Measurements from ENCODE around the gene PSMD3. TPM values are rescaled to one million over a fixed set of nuclear protein-coding genes. Genes with fewer than 3 reads are reported as not detected.
"Not testable (repeated sequence)": the region's sequence is repeated elsewhere in the genome, so short reads cannot be mapped to it uniquely, and the experiment has no call there.

PSMD3 gene
- total RNA-seq, 1 donor from 2014 or later, result 93.1 TPM

- Histone ChIP-seq H3K4me1 (no peaks in the 10 kb centered on the region), H3K36me3 (peaks cover 39 to 41% of the 10 kb centered on the region in 2 donors), H3K27me3 (no peaks in the 10 kb centered on the region), H3K27ac (no peak overlapping the region), H3K9me3 (no peaks in the 10 kb centered on the region), H3K4me3 (no peak overlapping the region)
- intact Hi-C loops (cut with DNase I), result no loop called here
- DNase-seq (ENCODE audit: low spot score in 2 of 2), result no peak
- TF ChIP-seq CTCF (IDR thresholded peaks at IDR 0.05), result no peak
These were observed 18.5 kb downstream of the PSMD3 start for GRCh38 chr17:39999067-39999466.

GRCh38 chr17:40000161-40000560 lies 19.6 kb downstream of the PSMD3 start:
- no peak overlapping the region for H3K4me3 ChIP-seq
- H3K27me3 ChIP-seq, result no peaks in the 10 kb centered on the region
- DNase-seq (ENCODE audit: low spot score in 2 of 2), result no peak
- H3K36me3 ChIP-seq, result peaks cover 28 to 30% of the 10 kb centered on the region in 2 donors
- H3K9me3 ChIP-seq, result no peaks in the 10 kb centered on the region
- TF ChIP-seq CTCF (IDR thresholded peaks at IDR 0.05), result no peak
- H3K4me1 ChIP-seq, result no peaks in the 10 kb centered on the region
- no peak overlapping the region for H3K27ac ChIP-seq
- intact Hi-C loops (cut with DNase I), result no loop called here

- H3K4me1 ChIP-seq; H3K9me3 ChIP-seq; intact Hi-C loops (cut with DNase I); H3K4me3 ChIP-seq; DNase-seq (ENCODE audit: low spot score in 2 of 2); H3K27ac ChIP-seq; H3K27me3 ChIP-seq: not testable (repeated sequence)
- peaks cover 18 to 20% of the 10 kb centered on the region in 2 donors for H3K36me3 ChIP-seq
These were observed 20.7 kb downstream of the PSMD3 start for GRCh38 chr17:40001335-40001734.

GRCh38 chr17:40004072-40004471 lies 23.5 kb downstream of the PSMD3 start:
- no peak for TF ChIP-seq CTCF (IDR thresholded peaks at IDR 0.05)
- no peak overlapping the region for H3K27ac ChIP-seq
- no peaks in the 10 kb centered on the region for H3K36me3 ChIP-seq
- no peak overlapping the region for H3K4me3 ChIP-seq
- no peak for DNase-seq (ENCODE audit: low spot score in 2 of 2)
- intact Hi-C loops (cut with DNase I), result no loop called here
- H3K4me1 ChIP-seq, result no peaks in the 10 kb centered on the region
- H3K27me3 ChIP-seq, result no peaks in the 10 kb centered on the region
- H3K9me3 ChIP-seq, result no peaks in the 10 kb centered on the region

- Histone ChIP-seq H3K4me1 (no peaks in the 10 kb centered on the region), H3K27me3 (no peaks in the 10 kb centered on the region), H3K27ac (no peak overlapping the region), H3K4me3 (no peak overlapping the region), H3K36me3 (no peaks in the 10 kb centered on the region), H3K9me3 (no peaks in the 10 kb centered on the region)
- TF ChIP-seq CTCF (IDR thresholded peaks at IDR 0.05), result no peak
- intact Hi-C loops (cut with DNase I), result no loop called here
- no peak for DNase-seq (ENCODE audit: low spot score in 2 of 2)
These were observed 24.1 kb downstream of the PSMD3 start for GRCh38 chr17:40004712-40005111.

- no peak overlapping the region for H3K4me3 ChIP-seq
- no peaks in the 10 kb centered on the region for H3K36me3 ChIP-seq
- no peaks in the 10 kb centered on the region for H3K9me3 ChIP-seq
- intact Hi-C loops (cut with DNase I), result no loop called here
- TF ChIP-seq CTCF (IDR thresholded peaks at IDR 0.05), result no peak
- H3K4me1 ChIP-seq, result no peaks in the 10 kb centered on the region
- no peak for DNase-seq (ENCODE audit: low spot score in 2 of 2)
- H3K27ac ChIP-seq, result no peak overlapping the region
- H3K27me3 ChIP-seq, result no peaks in the 10 kb centered on the region
These were observed 24.9 kb downstream of the PSMD3 start for GRCh38 chr17:40005520-40005919.

GRCh38 chr17:40010946-40011500 lies 30.4 kb downstream of the PSMD3 start:
- DNase-seq (ENCODE audit: low spot score in 2 of 2); H3K36me3 ChIP-seq; H3K4me1 ChIP-seq; H3K27ac ChIP-seq; H3K27me3 ChIP-seq; H3K9me3 ChIP-seq; H3K4me3 ChIP-seq: not testable (repeated sequence)
- intact Hi-C loops (cut with DNase I), result loop anchor here (5.0 kb wide), 1 partner anchor 76 kb away; no protein-coding TSS in a partner anchor

- not testable (repeated sequence) for H3K4me1 ChIP-seq; DNase-seq (ENCODE audit: low spot score in 2 of 2); H3K27me3 ChIP-seq; H3K9me3 ChIP-seq; H3K27ac ChIP-seq; H3K36me3 ChIP-seq; H3K4me3 ChIP-seq
- intact Hi-C loops (cut with DNase I), result loop anchor here (2.0 to 5.0 kb wide), 3 partner anchors 75 to 279 kb away; no protein-coding TSS in a partner anchor
These were observed 31.5 kb downstream of the PSMD3 start for GRCh38 chr17:40012017-40012647.
